Panc1 (cell line): ENCODE results near the gene ARHGEF6.

Experiments
- CTCF ChIP-seq: fragments of 450-650 bp; IDR thresholded peaks from 2 replicates; pipeline ENCODE4 v1.5.1; 2017; ENCODE audit warnings: mild to moderate bottlenecking
- POLR2AphosphoS5 ChIP-seq: IDR thresholded peaks from 2 replicates; pipeline ENCODE4 v1.6.1; 2012; ENCODE audit warnings: mild to moderate bottlenecking, low read depth, low read length, moderate library complexity
- REST ChIP-seq, 2 experiments: IDR thresholded peaks; 2 replicates each; pipeline ENCODE4 v1.6.1; 2011 to 2012; ENCODE audit warnings: low read depth in 2 of 2, control low read depth in 1 of 2, low read length in 1 of 2, mild to moderate bottlenecking in 1 of 2, moderate library complexity in 1 of 2; ENCODE audit not compliant: insufficient read depth in 1 of 2
- SIN3A ChIP-seq: IDR thresholded peaks from 2 replicates; pipeline ENCODE4 v1.6.1; 2012; ENCODE audit warnings: low read depth, mild to moderate bottlenecking, low read length, moderate library complexity, borderline replicate concordance; ENCODE audit not compliant: insufficient read depth

GRCh38 chrX:136819031-136819703 lies 38.4 kb upstream of the ARHGEF6 start:
- TF ChIP-seq REST (IDR thresholded peaks at IDR 0.05; ENCODE audit: insufficient read depth in 1 of 2, low read depth in 2 of 2, low read length in 1 of 2) (no peak), CTCF (no peak), POLR2AphosphoS5 (no peak), SIN3A (no peak)
